PC-3 (cell line): ENCODE data around the gene TMEM45A. TPM values are rescaled to one million over a fixed set of nuclear protein-coding genes. Genes with fewer than 3 reads are reported as not detected.

Experiments
- ATAC-seq: fragments of 200-7000 bp; cut with Tn5 transposase; 2 replicates; pipeline ENCODE4 v1.9.1; 2020; ENCODE audit warnings: mild to moderate bottlenecking, moderate library complexity
- BruUV-seq: library from RNA; stranded (reverse); fragments of 400-500 nt; replicated peaks from 2 replicates; lab custom pipeline; 2021; lab: Mats Ljungman, UMichigan
- CTCF ChIA-PET: fragments of 300-600 bp; sonication (Branson Sonifier 250); formaldehyde crosslinking; loops from one replicate; lab custom pipeline; 2022; ENCODE audit warnings: antibody characterized with exemption; lab: Charles Lee
- POLR2A ChIA-PET: fragments of 300-600 bp; sonication (Branson Sonifier 250); formaldehyde crosslinking; loops from one replicate; lab custom pipeline; 2022; ENCODE audit warnings: antibody characterized with exemption; ENCODE audit not compliant: unreplicated experiment; lab: Charles Lee
- DNase-seq: peaks from one replicate; pipeline ENCODE4 v3.0.0-alpha.2; 2015
- H2AFZ ChIP-seq: fragments of 300-600 bp; sonication (generic); 2 replicates; pipeline ENCODE4 v1.6.0; 2016; ENCODE audit warnings: antibody characterized with exemption, low read length
- H3F3A ChIP-seq: fragments of 300-600 bp; sonication (generic); one replicate; pipeline ENCODE4 v1.6.0; 2017; ENCODE audit warnings: antibody characterized with exemption, low read length, control low read depth, mild to moderate bottlenecking; ENCODE audit not compliant: unreplicated experiment
- H3K27ac ChIP-seq: fragments of 300-600 bp; sonication (generic); 2 replicates; pipeline ENCODE4 v1.5.1; 2016; ENCODE audit warnings: mild to moderate bottlenecking, low read length
- H3K27me3 ChIP-seq: fragments of 300-600 bp; sonication (generic); 2 replicates; pipeline ENCODE4 v1.6.1; 2016; ENCODE audit warnings: low read length, mixed read lengths
- H3K36me3 ChIP-seq: fragments of 300-600 bp; sonication (generic); 2 replicates; pipeline ENCODE4 v1.6.1; 2016; ENCODE audit warnings: low read depth, mixed run types, low read length, mixed read lengths
- H3K4me1 ChIP-seq: fragments of 300-600 bp; sonication (generic); 2 replicates; pipeline ENCODE4 v1.5.1; 2016; ENCODE audit warnings: low read length; ENCODE audit not compliant: insufficient read depth
- H3K4me2 ChIP-seq: fragments of 300-600 bp; sonication (generic); 2 replicates; pipeline ENCODE4 v1.6.0; 2016; ENCODE audit warnings: low read length
- H3K4me3 ChIP-seq: fragments of 300-600 bp; sonication (generic); 2 replicates; pipeline ENCODE4 v1.5.1; 2016; ENCODE audit warnings: mild to moderate bottlenecking, low read length, mixed read lengths
- H3K79me2 ChIP-seq: fragments of 300-600 bp; sonication (generic); 2 replicates; pipeline ENCODE4 v1.6.1; 2017; ENCODE audit warnings: low read length, mixed read lengths
- H3K9ac ChIP-seq: fragments of 300-600 bp; sonication (generic); 2 replicates; pipeline ENCODE4 v1.6.0; 2016; ENCODE audit warnings: mild to moderate bottlenecking, low read length
- H3K9me2 ChIP-seq: fragments of 300-600 bp; sonication (generic); replicated peaks from 2 replicates; pipeline ENCODE4 v1.6.1; 2016; ENCODE audit warnings: mixed run types, low read length, mixed read lengths
- H3K9me3 ChIP-seq: fragments of 300-600 bp; sonication (generic); 2 replicates; pipeline ENCODE4 v1.6.1; 2016; ENCODE audit warnings: low read length, mixed read lengths
- H4K20me1 ChIP-seq: fragments of 300-600 bp; sonication (generic); 2 replicates; pipeline ENCODE4 v1.6.1; 2016; ENCODE audit warnings: low read length, mixed read lengths
- CTCF ChIP-seq: fragments of 300-600 bp; sonication (generic); conservative IDR thresholded peaks from 2 replicates; pipeline ENCODE4 v1.5.1; 2017; ENCODE audit warnings: antibody characterized with exemption, low read depth, mild to moderate bottlenecking, low read length
- EZH2 ChIP-seq: fragments of 300-600 bp; sonication (generic); IDR thresholded peaks from one replicate; pipeline ENCODE4 v1.6.1; 2017; ENCODE audit warnings: antibody characterized with exemption, mild to moderate bottlenecking, low read length; ENCODE audit not compliant: unreplicated experiment
- EZH2phosphoT487 ChIP-seq: fragments of 300-600 bp; sonication (generic); IDR thresholded peaks from 2 replicates; pipeline ENCODE4 v1.6.1; 2018; ENCODE audit warnings: mild to moderate bottlenecking, antibody characterized with exemption, low read length, borderline replicate concordance
- intact Hi-C: fragments of 100-400 bp; cut with micrococcal nuclease; formaldehyde crosslinking; loops from 2 replicates; pipeline ENCODE4 v1.9.0; 2023
- total RNA-seq: library from RNA; depleted of rRNA; stranded (reverse); fragments of >200 nt; gene quantifications from 2 replicates; pipeline ENCODE4 v1.2.3, GENCODE V29; 2014

TMEM45A gene
- total RNA-seq, 1 experiment from 2014 or later = 7.6 TPM

- no peaks in the 10 kb centered on the region for H3K9me2 ChIP-seq
- no peaks in the 10 kb centered on the region for H4K20me1 ChIP-seq
- H3K4me1 ChIP-seq = peaks cover 17% of the 10 kb centered on the region
- no TSS peak for BruUV-seq
- no peaks in the 10 kb centered on the region for H3K27me3 ChIP-seq
- no peaks in the 10 kb centered on the region for H3K9me3 ChIP-seq
- POLR2A ChIA-PET = no interaction called here
- TF ChIP-seq EZH2phosphoT487 (no peak), CTCF (no peak), EZH2 (no peak)
- H3K4me2 ChIP-seq = no peak overlapping the region
- DNase-seq (no peak), ATAC-seq (no peak)
- H3K4me3 ChIP-seq = no peak overlapping the region
- no peaks in the 10 kb centered on the region for H3K79me2 ChIP-seq
- CTCF ChIA-PET = no interaction called here
- no peaks in the 10 kb centered on the region for H3K36me3 ChIP-seq
- H3F3A ChIP-seq = no peaks in the 10 kb centered on the region
- H3K9ac ChIP-seq = no peak overlapping the region
- H2AFZ ChIP-seq = no peak overlapping the region
- H3K27ac ChIP-seq = no peak overlapping the region
- intact Hi-C loops = loop anchor here (5.0 to 10.0 kb wide), 2 partner anchors 294 to 782 kb away; no protein-coding TSS in a partner anchor
Measured at GRCh38 chr3:100600181-100601042, 108.0 kb downstream of the TMEM45A start.

- BruUV-seq = no TSS peak
Measured at GRCh38 chr3:100602506-100603444, 110.4 kb downstream of the TMEM45A start.

More at GRCh38 chr3:100602506-100603444, 110.4 kb downstream of the TMEM45A start:
- TF ChIP-seq EZH2phosphoT487 (no peak), CTCF (no peak), EZH2 (no peak)
- H4K20me1 ChIP-seq = no peaks in the 10 kb centered on the region
- no peaks in the 10 kb centered on the region for H3K27me3 ChIP-seq
- no peak overlapping the region for H3K4me3 ChIP-seq
- no peaks in the 10 kb centered on the region for H3K9me3 ChIP-seq
- peaks cover 17% of the 10 kb centered on the region for H3K4me1 ChIP-seq
- peak overlapping the region; percentile 40 for H3K4me2 ChIP-seq
- H3K9me2 ChIP-seq = no peaks in the 10 kb centered on the region
- CTCF ChIA-PET = interaction anchor here (0.5 to 2.1 kb wide), 9 partner anchors 11 to 194 kb away, joined by 3 to 40 read pairs (median 3); partner anchors contain the start of gene TFG
- peak; percentile 75 for DNase-seq
- H3K79me2 ChIP-seq = no peaks in the 10 kb centered on the region
- no peaks in the 10 kb centered on the region for H3K36me3 ChIP-seq
- POLR2A ChIA-PET = interaction anchor here (0.6 to 0.7 kb wide), 2 partner anchors 112 to 429 kb away, joined by 4 read pairs; no protein-coding TSS in a partner anchor
- peak; percentile 91 for ATAC-seq
- H3F3A ChIP-seq = no peaks in the 10 kb centered on the region
- no peak overlapping the region for H3K27ac ChIP-seq
- intact Hi-C loops = loop anchor here (1.0 to 10.0 kb wide), 4 partner anchors 32 to 780 kb away; no protein-coding TSS in a partner anchor
- peak overlapping the region; percentile 39; the same call in 1 of the 2 replicates for H2AFZ ChIP-seq
- H3K9ac ChIP-seq = no peak overlapping the region
